ENCODE results near the gene KCNQ1.

Gene KCNQ1, protein sequence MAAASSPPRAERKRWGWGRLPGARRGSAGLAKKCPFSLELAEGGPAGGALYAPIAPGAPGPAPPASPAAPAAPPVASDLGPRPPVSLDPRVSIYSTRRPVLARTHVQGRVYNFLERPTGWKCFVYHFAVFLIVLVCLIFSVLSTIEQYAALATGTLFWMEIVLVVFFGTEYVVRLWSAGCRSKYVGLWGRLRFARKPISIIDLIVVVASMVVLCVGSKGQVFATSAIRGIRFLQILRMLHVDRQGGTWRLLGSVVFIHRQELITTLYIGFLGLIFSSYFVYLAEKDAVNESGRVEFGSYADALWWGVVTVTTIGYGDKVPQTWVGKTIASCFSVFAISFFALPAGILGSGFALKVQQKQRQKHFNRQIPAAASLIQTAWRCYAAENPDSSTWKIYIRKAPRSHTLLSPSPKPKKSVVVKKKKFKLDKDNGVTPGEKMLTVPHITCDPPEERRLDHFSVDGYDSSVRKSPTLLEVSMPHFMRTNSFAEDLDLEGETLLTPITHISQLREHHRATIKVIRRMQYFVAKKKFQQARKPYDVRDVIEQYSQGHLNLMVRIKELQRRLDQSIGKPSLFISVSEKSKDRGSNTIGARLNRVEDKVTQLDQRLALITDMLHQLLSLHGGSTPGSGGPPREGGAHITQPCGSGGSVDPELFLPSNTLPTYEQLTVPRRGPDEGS
- total RNA-seq: 3.0 to 7.3 reads per million in 2 donors

DNA sequence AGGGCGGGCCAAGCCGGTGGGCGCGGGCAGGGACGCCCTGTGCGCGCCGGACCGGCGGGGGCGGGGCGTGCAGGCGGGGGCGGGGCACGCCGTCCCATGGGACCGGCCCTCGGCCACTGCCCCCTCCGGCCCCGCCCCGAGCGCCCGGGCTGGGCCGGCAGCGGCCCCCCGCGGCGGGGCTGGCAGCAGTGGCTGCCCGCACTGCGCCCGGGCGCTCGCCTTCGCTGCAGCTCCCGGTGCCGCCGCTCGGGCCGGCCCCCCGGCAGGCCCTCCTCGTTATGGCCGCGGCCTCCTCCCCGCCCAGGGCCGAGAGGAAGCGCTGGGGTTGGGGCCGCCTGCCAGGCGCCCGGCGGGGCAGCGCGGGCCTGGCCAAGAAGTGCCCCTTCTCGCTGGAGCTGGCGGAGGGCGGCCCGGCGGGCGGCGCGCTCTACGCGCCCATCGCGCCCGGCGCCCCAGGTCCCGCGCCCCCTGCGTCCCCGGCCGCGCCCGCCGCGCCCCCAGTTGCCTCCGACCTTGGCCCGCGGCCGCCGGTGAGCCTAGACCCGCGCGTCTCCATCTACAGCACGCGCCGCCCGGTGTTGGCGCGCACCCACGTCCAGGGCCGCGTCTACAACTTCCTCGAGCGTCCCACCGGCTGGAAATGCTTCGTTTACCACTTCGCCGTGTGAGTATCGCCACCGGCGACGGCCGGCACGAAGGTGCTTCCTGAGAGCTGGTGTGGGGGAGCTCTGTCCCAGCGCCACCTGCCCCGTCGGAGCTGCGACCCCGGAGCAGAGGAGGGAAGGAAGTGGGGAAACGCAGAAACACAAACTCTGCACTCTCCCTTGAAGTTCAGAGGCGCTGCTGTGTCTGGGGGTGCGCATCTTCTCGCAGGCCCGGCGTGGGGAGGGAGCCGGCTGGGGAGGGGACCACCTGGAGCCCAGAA, at the start of gene KCNQ1:
TSS of gene KCNQ1 (plus strand) at position 188 of the 925 bp plus-strand sequence. CDS start at position 279, 91 bp downstream.
- DNase-seq: peak; percentile 38

DNA sequence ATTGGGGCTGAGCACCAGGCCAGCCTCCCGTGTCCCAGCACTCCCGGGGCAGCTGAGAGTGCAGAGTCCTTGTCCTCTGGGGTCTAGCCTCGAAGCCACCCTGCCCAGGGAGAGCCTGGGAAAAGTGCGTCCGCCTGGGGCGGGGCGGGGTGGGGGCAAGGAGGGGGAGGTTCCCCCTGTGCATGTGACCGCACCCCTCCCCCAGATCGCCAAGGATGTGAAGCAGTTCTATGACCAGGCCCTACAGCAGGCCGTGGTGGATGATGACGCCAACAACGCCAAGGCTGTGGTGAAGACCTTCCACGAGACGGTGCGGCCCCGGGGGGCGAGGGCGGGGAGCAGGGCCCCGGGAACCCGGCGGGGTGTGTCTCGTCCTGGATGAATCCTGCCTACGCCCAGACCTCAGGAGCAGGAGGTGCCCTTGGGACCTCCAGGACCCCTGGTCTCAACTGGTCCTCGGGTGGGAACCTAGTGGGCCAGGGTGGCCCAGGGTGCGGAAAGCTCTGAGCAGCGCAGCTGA, 49.5 kb upstream of the KCNQ1 start:
- no peak for DNase-seq

DNA sequence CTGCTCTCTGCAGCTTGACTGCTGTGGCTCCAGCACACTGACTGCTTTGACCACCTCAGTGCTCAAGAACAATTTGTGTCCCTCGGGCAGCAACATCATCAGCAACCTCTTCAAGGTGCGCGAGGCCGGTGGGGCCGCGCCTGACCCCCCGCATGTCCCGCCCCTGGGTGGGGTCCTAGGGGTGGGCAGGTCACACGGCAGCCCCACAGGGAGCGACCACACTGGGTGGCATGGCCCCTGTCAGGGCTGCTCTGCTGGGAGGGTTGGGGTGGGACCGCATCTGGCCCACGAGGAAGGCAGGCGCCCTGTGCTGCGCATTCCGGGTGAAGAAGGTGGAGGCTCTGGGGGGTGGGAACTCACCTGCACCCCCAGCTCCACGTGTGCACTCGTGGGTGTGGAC, 49.0 kb upstream of the KCNQ1 start:
- DNase-seq: no peak

DNA sequence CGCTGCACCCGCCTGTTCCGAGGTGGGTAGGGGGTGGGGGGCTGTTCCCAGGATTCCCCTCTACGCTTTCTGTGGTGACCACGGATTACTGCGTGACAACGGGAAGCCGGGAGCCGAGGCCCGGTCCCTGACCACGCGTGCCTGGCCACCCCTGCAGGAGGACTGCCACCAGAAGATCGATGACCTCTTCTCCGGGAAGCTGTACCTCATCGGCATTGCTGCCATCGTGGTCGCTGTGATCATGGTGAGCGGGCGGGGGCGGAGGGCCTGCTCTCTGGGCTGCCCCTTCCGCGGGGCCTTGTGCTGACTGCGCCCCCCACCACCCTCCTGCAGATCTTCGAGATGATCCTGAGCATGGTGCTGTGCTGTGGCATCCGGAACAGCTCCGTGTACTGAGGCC, 48.3 kb upstream of the KCNQ1 start:
- DNase-seq: no peak

DNA sequence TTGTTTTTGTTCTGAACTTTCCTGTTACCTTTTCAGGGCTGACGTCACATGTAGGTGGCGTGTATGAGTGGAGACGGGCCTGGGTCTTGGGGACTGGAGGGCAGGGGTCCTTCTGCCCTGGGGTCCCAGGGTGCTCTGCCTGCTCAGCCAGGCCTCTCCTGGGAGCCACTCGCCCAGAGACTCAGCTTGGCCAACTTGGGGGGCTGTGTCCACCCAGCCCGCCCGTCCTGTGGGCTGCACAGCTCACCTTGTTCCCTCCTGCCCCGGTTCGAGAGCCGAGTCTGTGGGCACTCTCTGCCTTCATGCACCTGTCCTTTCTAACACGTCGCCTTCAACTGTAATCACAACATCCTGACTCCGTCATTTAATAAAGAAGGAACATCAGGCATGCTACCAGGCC, 47.8 kb upstream of the KCNQ1 start:
- no peak for DNase-seq

DNA sequence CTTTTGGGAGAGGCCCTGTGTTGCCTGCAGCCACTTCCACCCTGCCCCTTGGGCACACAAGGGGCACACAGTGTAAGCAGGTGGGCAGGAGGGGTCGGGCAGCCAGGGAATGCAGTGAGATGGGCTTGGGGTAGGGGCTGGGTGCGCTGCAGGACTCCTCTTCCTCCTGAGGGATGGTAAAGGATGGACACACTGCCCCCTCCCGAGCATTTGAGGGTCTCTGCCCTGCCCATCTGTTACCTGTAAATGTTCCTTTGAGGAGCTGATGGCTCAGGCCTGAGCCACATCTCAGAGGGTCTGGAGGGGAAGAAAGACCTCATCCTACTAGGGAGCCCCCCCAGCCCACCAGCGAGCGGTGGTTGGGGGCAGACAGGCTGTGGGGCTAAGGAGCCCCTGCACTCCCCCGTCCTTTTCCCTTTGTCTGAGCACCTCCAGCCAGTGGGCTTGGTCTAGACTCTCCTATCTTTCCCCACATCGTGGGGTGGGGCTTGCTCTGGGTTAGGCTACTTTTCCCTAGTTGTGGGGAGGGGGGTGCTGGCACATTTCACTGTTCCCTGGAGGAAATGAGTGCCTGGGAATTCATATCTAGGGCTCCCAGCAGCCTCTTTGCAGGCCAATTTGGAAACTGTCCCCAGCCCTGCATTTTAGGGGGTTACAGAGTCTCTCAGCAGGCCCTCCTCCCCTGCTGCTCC, 46.0 kb upstream of the KCNQ1 start:
- DNase-seq: no peak

DNA sequence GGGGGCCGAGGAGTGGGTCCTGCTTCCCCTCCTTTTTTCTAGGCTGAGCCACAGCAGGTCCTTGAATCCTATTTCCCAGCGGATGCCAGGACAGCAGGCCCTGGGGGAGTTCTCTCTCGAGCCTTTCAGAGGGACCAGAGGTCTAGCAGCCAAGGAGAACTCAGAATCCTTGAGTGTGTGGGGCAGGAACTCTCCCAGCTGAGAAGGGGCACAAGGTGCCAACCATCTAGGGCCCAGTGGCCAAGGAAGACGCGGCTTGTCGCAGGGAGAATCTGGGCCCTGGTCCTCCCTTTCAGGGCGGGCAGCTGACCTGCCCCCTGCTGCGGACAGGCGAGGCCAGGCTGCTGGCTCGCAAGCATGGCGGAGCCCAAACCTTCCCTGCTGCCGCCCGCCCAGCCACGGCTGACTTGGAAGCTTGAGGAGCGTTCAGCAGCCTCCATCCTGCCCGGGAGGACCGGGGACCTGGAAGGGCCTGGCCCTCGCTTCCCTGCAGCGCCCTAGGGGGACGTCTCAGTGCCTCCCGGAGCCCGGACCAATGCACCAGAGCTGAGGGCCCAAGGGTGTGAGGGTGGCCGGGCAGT, 45.2 kb upstream of the KCNQ1 start:
- no peak for DNase-seq

DNA sequence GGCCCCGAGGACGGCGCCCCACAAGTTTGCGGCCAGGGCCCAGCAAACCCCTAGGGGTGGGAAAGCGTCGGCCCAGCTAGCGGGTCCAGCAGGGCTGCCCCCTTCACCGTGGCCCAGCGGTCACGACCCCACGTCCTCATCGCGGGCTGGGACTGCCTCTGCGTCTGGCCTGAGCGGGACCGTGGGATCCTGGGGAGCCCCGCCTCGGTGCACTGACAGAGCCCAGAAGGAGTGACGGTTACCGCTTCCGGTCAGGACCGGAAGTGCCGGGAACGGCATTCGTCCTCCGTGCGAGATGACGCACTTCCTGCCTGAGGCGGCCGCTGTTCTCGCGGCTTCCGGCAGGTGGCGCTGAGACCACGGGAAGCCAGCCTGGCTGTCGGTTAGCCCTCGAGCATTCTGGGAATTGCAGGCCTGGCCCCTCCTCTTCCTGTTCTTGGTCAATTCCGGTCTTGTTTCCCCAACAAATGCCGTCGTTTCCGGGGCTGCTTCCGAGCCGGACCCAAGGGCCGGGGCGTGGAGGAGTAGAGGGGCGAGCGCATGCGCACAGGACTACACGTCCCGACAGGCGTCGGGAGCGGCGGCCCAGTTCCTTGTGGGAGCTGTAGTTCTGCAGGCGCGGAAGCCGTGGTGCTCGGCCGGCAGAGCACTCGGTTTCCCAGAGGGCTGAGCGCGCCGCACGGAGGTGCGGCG, 44.6 kb upstream of the KCNQ1 start, which contains the start of gene TSSC4:
TSS of gene TSSC4 (plus strand) at position 682 of the 693 bp plus-strand sequence. CDS start 1,884 bp downstream, outside the sequence.
- DNase-seq: peak; percentile 100

DNA sequence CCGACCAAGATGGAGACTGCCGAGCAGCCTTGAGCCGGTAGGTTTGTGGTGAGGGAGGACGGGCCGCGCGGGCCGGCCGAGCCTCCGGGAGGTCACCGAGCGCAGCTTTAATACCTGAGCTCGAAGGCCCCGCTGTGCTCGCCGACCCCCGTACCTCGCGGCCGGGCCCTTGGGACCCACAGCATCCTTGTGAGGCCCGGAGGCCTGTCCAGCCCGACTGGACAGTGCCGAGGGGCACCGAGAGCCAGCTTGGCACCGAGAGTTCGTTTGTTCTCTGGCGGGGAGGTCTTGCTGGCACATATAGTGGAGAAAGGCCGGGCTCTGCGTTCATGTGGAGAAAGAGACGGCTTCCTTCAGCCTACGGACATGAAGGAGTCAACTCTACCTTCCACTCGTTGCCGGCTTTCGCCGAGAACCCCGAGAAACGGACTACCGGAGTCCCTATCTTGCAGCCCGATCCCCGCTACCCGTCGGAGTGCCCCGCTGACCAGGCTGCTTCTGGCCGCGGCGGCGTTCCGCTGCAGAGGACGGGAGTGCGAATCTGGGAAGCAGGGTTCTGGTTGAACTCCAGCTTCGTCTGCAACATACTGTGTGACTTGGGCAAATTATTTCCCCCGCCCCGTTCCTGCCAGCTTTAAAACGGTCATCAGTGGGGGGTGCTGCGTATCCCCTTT, 43.9 kb upstream of the KCNQ1 start:
- DNase-seq: no peak

DNA sequence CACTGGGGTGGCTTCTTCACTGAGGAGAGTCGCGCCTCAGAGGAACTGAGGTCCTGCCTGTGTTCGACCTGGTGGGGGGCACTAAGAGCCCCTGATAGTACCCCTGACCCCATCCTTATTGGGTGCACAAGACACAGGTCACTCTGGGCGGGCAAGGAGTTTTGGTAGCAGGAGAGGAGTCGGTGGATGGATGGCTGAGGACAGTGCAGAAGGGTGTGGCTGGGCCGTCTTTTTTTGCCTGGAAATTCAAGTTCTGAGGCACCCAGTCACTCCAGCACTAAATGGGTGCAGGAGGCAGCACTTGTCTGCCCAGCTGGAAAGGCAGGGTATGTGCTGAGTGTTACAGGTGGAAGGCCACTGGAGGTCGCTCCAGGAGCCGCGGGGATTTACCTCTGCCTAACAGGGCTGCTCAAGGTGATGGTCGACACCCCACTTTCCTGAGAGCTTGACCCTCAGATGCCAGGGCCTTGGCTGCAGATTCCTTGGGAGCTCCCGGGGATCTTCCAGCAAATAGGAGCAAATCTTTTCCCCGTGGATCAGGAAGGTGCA, 43.3 kb upstream of the KCNQ1 start:
- DNase-seq: no peak

DNA sequence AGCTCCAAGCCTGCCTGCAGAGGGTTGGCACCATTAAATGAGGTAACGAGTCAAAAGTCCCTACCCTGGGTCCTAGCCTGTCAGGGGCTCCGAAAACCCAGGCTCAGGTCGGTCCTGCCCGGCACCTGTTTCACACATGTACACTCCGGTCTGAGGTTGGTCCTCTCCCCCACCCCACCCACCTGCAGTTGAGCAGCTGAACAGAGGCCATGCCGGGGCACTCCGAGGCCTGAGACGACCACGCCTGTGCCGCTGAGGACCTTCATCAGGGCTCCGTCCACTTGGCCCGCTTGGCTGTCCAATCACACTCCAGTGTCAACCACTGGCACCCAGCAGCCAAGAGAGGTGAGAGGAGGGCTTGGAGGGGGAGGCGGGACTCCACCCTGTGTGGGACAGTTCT, 42.7 kb upstream of the KCNQ1 start:
- DNase-seq: no peak

DNA sequence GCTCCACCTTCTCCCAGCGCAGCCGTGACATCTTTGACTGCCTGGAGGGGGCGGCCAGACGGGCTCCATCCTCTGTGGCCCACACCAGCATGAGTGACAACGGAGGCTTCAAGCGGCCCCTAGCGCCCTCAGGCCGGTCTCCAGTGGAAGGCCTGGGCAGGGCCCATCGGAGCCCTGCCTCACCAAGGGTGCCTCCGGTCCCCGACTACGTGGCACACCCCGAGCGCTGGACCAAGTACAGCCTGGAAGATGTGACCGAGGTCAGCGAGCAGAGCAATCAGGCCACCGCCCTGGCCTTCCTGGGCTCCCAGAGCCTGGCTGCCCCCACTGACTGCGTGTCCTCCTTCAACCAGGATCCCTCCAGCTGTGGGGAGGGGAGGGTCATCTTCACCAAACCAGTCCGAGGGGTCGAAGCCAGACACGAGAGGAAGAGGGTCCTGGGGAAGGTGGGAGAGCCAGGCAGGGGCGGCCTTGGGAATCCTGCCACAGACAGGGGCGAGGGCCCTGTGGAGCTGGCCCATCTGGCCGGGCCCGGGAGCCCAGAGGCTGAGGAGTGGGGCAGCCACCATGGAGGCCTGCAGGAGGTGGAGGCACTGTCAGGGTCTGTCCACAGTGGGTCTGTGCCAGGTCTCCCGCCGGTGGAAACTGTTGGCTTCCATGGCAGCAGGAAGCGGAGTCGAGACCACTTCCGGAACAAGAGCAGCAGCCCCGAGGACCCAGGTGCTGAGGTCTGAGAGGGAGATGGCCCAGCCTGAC, 41.7 kb upstream of the KCNQ1 start:
- DNase-seq: no peak

DNA sequence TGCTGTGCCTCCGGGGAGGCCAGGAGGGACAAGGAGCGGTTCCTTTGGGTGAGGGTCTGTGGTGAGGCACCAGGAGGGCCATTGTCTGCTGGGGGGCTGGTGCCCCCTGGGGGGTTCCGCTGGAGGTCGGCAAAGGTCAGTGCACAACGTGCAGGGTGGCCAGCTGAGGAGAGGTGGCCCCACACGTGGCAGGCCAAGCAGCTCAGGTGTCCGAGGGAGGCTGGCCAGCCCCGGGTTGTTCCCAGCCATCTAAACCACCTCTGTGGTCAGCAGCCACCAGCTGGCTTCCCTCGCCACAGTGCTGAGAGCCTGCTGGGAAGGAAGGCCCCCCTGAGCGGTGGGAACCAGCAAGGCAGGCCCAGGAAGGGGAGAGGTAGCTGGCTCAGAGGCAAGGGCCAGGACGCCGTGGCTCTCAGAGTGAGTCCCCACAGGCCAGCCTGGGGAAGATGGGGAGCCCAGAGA, 40.0 kb upstream of the KCNQ1 start:
- DNase-seq: no peak

DNA sequence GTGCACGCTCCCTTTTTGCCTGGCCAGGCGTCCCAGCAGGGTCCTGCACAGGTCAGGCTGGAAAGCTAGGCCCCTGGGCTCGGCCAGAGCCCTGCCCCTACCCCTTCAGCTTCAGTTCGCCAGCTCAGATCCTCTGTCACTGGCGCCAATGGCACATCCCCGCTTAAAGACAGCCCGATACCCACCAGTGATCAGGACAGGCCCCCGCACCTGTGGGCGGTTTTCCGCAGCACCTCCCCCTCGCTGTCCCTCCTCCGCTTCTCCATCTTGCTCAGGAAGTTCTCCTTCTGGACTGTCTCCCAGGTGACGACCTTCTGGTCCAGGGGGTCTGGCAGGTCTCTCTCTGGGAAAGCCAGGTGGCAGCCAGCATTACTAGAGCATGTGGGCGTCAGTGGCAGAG, 38.4 kb upstream of the KCNQ1 start:
- no peak for DNase-seq

DNA sequence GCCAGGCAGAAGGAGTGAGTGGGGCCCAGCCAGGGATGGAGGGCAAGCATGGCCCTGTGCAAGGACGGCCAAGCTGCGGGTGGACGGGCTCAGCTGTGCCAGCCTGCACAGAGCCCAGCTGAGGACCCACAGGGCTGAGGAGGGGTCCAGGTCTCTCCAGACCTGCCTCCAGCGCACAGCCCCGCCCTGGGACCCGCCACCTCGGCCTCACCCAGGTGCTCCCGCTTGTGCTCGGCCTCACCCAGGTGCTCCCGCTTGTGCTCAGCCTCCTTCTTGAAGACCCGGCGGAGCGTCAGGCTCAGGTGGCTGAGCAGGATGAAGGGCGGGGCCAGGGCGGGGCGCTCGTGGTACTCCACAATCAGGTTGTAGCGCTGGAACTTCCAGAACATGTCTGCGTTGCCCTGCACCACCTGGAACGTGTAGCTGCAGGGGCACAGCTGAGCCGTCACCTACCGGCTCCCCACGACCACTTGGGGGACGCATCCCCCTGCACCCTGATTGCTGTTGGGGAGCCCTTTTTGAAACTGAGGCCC, 37.9 kb upstream of the KCNQ1 start:
- DNase-seq: no peak

DNA sequence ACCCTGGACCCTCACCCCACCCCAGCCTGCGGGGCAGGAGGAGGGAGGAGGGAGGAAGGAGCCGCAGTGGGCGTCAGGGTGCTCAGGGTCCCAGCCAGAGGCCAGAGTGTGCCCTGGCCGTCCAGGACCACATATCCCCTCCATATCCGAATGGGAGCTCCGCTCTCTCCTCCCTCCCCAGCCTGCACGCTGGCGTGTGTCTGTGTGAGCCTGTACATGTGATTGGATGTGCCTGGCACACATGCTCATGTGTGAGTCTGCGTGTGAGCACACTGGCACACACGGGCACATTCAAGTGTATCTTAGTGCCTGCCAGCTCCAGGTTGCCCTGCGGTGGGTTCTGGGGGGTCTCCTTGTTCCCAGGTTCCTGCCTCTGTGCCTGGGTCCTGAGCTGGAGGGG, 36.1 kb upstream of the KCNQ1 start:
- no peak for DNase-seq

DNA sequence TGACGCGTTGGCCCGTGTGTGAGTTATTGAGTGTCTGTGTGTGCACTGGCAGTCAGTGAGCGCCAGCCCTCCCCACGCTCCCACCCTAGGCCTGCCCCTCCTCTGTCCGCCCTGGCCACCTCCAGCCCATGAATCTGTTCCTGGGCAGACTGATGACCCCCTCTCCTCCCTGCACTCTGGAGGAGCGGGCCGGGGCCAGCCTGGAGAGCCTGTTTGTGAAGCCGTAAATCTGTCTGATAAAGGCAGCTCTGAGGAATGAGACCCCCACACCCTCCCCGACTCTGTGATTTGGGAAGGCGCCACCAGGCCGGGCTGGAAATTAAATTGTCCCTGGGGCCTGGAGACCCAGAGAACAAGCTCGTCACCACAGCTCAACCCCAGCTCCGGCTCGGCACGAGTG, 35.7 kb upstream of the KCNQ1 start:
- DNase-seq: no peak

DNA sequence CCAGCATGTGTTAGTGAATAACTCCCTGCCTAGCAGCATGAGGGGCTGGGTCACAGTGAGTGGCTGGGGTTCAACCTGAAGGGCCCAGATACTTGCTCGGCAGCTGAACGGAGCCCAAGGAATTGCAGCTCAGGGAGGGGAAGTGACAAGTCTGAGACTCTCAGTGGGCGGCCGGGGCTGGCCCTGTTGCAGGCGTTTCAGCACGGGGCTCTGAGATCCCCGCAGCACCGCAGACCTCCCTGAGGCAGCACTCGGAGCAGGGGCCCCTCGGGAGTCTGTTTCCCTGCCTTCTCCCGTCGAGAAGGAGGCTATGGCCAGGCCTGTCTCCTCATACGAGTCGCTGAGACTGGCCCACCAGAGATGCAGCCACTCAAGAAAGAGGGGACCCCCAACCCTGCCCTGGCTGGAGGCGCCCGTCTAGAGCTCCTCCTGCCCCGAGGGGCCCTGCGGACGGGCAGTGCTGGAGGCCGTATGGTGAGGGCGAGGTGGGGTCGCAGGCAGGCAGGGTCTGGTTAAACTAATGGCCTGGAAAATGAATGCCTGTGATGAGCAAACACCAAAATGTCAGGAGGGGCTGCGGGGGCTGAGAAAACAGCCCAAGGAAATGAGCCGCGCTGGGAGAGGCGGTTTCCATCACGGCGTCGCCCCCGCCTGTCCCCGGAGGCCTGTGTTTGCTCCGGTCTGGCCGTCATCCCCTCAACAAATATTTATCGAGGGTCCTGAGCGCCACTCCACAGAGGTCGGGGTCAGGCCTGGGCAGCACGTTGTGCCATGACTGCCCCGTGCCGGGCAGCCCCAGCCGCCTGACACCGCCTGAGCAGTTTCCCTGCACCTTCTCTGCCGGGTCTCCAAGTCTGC, 35.0 kb upstream of the KCNQ1 start:
- no peak for DNase-seq

Measured in activated gamma-delta T cell (primary cell).